Measurements from ENCODE around the gene ZSWIM4.

The ZSWIM4 gene

GRCh38 chr19:13864046-13864666 lies 68.9 kb downstream of the ZSWIM4 start:
- DNase-seq (ENCODE audit: low read depth), result no peak
- no peak overlapping the region for H3K4me3 ChIP-seq (ENCODE audit: low read depth, low read length)
- no peak for TF ChIP-seq MAX (IDR thresholded peaks at IDR 0.05; ENCODE audit: low read depth, low read length)
- TF ChIP-seq POLR2A (IDR thresholded peaks at IDR 0.05; ENCODE audit: extremely low read depth, insufficient read length), result no peak
- TF ChIP-seq MYC (IDR thresholded peaks at IDR 0.05; ENCODE audit: low read depth, low read length), result no peak
- no peak for TF ChIP-seq CTCF (IDR thresholded peaks at IDR 0.05; ENCODE audit: low read depth, low read length)

GRCh38 chr19:13864667-13865570 lies 69.7 kb downstream of the ZSWIM4 start:
- TF ChIP-seq MYC (IDR thresholded peaks at IDR 0.05; ENCODE audit: low read depth, low read length) (no peak), CTCF (IDR thresholded peaks at IDR 0.05; ENCODE audit: low read depth, low read length) (no peak), MAX (IDR thresholded peaks at IDR 0.05; ENCODE audit: low read depth, low read length) (no peak), POLR2A (IDR thresholded peaks at IDR 0.05; ENCODE audit: extremely low read depth, insufficient read length) (no peak)
- H3K4me3 ChIP-seq (ENCODE audit: low read depth, low read length), result no peak overlapping the region
- DNase-seq (ENCODE audit: low read depth), result no peak

GRCh38 chr19:13865571-13866462 lies 70.6 kb downstream of the ZSWIM4 start:
- peak; percentile 14 for TF ChIP-seq POLR2A (IDR thresholded peaks at IDR 0.05; ENCODE audit: extremely low read depth, insufficient read length)
- no peak for TF ChIP-seq CTCF (IDR thresholded peaks at IDR 0.05; ENCODE audit: low read depth, low read length)
- peak; percentile 60 for DNase-seq (ENCODE audit: low read depth)

GRCh38 chr19:13866463-13867046 lies 71.3 kb downstream of the ZSWIM4 start:
- no peak for DNase-seq (ENCODE audit: low read depth)
- no peak overlapping the region for H3K4me3 ChIP-seq (ENCODE audit: low read depth, low read length)
- TF ChIP-seq MYC (IDR thresholded peaks at IDR 0.05; ENCODE audit: low read depth, low read length), result no peak
- TF ChIP-seq MAX (IDR thresholded peaks at IDR 0.05; ENCODE audit: low read depth, low read length), result no peak
- TF ChIP-seq CTCF (IDR thresholded peaks at IDR 0.05; ENCODE audit: low read depth, low read length), result no peak
- no peak for TF ChIP-seq POLR2A (IDR thresholded peaks at IDR 0.05; ENCODE audit: extremely low read depth, insufficient read length)

More at GRCh38 chr19:13865571-13866462, 70.6 kb downstream of the ZSWIM4 start:
- peak overlapping the region; percentile 32 for H3K4me3 ChIP-seq (ENCODE audit: low read depth, low read length)

GRCh38 chr19:13868663-13869062 lies 73.4 kb downstream of the ZSWIM4 start:
- TF ChIP-seq CTCF (IDR thresholded peaks at IDR 0.05; ENCODE audit: low read depth, low read length), result no peak
- TF ChIP-seq MYC (IDR thresholded peaks at IDR 0.05; ENCODE audit: low read depth, low read length), result no peak
- TF ChIP-seq POLR2A (IDR thresholded peaks at IDR 0.05; ENCODE audit: extremely low read depth, insufficient read length), result no peak
- no peak overlapping the region for H3K4me3 ChIP-seq (ENCODE audit: low read depth, low read length)
- DNase-seq (ENCODE audit: low read depth), result no peak
